ENCODE data around the gene FAM241B. TPM values are rescaled to one million over a fixed set of nuclear protein-coding genes. Genes with fewer than 3 reads are reported as not detected.

FAM241B gene
- total RNA-seq, 2 experiments from 2014 or later: 11.1 to 12.3 TPM

- no peaks in the 10 kb centered on the region for H3K4me1 Mint-ChIP-seq (ENCODE audit: low read depth)
- CTCF ChIA-PET: no interaction called here
These were observed 51.4 kb downstream of the FAM241B start for GRCh38 chr10:69681436-69681835.

GRCh38 chr10:69682955-69683474, 53.0 kb downstream of the FAM241B start:
- DNase-seq: no peak
- Mint-ChIP-seq H3K4me1 (ENCODE audit: low read depth) (no peaks in the 10 kb centered on the region), H3K9me3 (no peaks in the 10 kb centered on the region), H3K27ac (no peak overlapping the region), H3K36me3 (ENCODE audit: low read depth) (no peaks in the 10 kb centered on the region), H3K27me3 (ENCODE audit: low read depth) (peaks cover 9% of the 10 kb centered on the region), H3K4me3 (no peak overlapping the region)
- intact Hi-C loops (cut with micrococcal nuclease): no loop called here
- CTCF ChIA-PET: no interaction called here

More at GRCh38 chr10:69681436-69681835, 51.4 kb downstream of the FAM241B start:
- Mint-ChIP-seq H3K27me3 (ENCODE audit: low read depth) (peaks cover 12% of the 10 kb centered on the region), H3K27ac (no peak overlapping the region), H3K9me3 (no peaks in the 10 kb centered on the region), H3K4me3 (no peak overlapping the region), H3K36me3 (ENCODE audit: low read depth) (no peaks in the 10 kb centered on the region)
- intact Hi-C loops (cut with micrococcal nuclease): no loop called here
- DNase-seq: no peak

Other genes with a start within 250 kb of the FAM241B start
- not detected for gene TACR2, start 213.3 kb upstream of the FAM241B start, total RNA-seq
- 1 to 10 TPM in 1 of 2 experiments, under 1 TPM in 1; 0.72 to 1.1 TPM for gene TSPAN15, start 178.8 kb upstream of the FAM241B start, total RNA-seq
- not detected for gene NEUROG3, start 56.8 kb upstream of the FAM241B start, total RNA-seq
- not detected for gene COL13A1, start 171.7 kb downstream of the FAM241B start, total RNA-seq